GM21786 (cell line): Measurements from ENCODE around the gene PLCG2.
"Not testable (repeated sequence)": the region's sequence is repeated elsewhere in the genome, so short reads cannot be mapped to it uniquely, and the experiment has no call there.

Experiments used
- ATAC-seq: cut with Tn5 transposase; IDR thresholded peaks from one replicate; pipeline ENCODE4 v1.9.1; 2021; ENCODE audit not compliant: unreplicated experiment

PLCG2 gene

GRCh38 chr16:81934711-81935110 is 155.6 kb downstream of the PLCG2 start:
- ATAC-seq: not testable (repeated sequence)

- ATAC-seq: no peak
Measured at GRCh38 chr16:81936209-81937000, 157.3 kb downstream of the PLCG2 start.

DNA sequence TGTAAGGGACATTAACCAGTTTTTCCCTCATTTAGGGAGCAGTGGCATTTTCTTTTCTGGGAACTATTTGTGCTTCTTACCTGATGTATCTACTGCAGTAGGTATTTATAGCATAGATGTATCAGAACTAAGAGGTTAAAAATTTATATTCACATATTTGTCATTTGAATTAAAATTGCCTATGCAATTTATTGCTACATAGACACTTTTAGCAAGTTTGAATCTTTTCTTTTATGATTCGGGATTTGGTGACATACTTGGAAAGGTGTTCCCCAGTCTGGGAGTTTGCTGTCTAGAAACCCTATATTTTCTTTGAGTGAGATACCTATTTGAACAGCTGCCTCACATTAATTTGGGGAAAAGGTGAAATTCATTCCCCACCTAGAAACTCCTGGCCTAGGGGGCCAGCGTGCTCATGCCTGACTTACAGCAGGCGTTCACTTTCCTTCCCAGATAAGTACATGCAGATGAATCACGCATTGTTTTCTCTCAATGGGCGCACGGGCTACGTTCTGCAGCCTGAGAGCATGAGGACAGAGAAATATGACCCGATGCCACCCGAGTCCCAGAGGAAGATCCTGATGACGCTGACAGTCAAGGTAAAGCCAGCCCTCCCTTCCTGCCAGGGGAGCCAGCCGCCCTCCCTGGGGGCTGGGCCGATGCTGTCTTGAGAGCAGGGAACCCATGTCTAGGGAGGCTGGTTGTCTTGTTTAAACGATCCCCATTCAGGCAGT is 158.4 kb downstream of the PLCG2 start:
- no peak for ATAC-seq

DNA sequence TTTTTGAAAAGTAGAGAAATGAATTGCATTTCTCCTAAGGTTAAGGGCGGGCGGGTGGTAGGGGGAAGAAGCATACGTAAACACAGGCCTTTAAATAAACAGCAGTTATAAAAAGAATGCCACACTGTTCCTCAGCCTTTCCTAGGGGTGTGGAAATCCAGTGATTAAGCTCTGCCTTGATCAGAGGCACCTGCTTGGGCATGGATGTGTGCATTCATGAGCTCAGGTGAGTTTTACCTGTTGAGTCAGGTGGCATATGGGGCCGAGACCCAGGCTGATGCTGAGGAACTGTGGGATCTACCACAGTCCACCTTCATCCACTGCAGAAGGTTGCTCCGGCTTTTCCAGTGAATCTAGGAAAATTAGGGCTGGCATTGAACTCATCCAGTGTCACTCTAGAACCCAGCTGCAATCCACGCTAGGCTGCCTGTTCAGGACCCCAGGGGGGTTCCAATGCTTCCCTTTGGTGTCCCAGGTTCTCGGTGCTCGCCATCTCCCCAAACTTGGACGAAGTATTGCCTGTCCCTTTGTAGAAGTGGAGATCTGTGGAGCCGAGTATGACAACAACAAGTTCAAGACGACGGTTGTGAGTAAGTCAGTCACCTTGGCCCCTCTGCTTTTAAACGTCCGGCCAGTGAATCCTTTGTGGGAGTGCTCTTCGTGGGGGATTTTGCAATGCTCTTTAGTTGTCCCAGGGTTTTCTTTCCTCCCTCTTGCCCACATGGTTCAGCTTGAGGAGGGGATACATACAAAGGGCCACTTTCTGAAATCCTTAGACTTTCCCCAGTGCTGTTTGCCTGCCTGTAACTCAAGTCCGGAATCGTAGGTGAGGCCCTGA is 159.5 kb downstream of the PLCG2 start:
- ATAC-seq: no peak

- no peak for ATAC-seq
Measured at GRCh38 chr16:81939164-81940056, 160.3 kb downstream of the PLCG2 start.

GRCh38 chr16:81940781-81941560 is 161.9 kb downstream of the PLCG2 start:
- ATAC-seq: no peak

GRCh38 chr16:81942007-81942601 is 163.0 kb downstream of the PLCG2 start:
- ATAC-seq: no peak

- ATAC-seq: no peak
Measured at GRCh38 chr16:81945665-81946064, 166.6 kb downstream of the PLCG2 start.

DNA sequence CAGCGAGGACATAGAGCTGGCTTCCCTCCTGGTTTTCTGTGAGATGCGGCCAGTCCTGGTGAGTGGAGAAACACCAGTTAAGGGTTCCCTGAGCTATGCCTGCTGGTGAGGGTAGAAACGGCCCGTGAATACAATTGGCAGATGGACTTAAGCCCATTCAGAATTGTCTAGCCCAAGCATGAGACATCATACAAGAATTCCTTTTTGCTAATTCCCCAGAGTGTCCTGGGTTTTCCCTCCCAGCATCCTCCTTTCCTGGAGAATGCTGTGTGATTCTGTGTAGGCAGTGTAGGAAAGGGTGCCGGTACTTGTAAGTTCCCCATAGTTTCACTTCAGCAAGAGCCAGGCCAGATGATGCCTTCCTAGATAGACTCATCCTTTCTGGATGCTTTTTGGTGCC is 167.1 kb downstream of the PLCG2 start:
- no peak for ATAC-seq

- no peak for ATAC-seq
Measured at GRCh38 chr16:81951564-81951963, 172.5 kb downstream of the PLCG2 start.

GRCh38 chr16:81956213-81956948 is 177.3 kb downstream of the PLCG2 start:
- no peak for ATAC-seq

DNA sequence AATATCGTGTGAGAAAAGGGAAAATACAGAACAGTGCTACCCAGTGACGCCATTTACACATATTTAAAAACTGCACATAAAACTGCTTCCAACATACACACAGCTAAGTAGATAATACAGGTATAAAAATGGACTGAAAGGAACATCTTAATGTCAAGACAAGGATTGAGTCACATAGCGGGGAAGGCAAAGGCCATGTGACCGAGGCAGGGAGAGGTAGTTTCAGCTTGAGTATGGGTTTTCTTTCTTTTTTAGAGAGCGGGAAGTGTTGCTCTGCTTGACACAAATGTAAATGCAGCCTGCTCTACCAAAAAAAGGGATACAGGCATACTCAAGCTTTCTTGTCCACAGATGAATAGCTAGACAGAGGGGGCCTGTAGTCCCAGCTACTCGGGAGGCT is 185.7 kb downstream of the PLCG2 start:
- ATAC-seq: no peak

- ATAC-seq: no peak
Measured at GRCh38 chr16:81967358-81967757, 188.3 kb downstream of the PLCG2 start.

GRCh38 chr16:81971853-81972252 is 192.8 kb downstream of the PLCG2 start:
- no peak for ATAC-seq

DNA sequence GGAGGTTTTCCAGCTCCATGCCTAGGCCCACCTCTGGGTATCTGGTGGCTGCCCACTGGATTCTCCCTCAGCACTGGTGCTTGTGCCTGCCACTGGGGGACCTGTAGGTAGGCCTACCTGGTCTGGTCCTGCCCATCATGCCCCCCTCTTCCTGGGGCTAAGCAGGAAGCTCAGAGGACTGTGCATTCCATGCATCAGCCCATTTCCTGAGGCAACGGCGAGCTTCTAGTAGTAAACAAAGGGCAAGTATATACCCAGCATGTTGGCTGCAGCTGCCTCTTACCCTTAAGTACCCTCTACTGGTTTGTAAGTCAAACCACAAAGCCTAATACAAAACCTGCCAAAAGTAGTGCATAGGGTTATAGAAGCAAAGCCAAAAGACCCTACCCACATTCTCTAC is 194.6 kb downstream of the PLCG2 start:
- no peak for ATAC-seq

GRCh38 chr16:81975637-81976036 is 196.5 kb downstream of the PLCG2 start:
- no peak for ATAC-seq

- not testable (repeated sequence) for ATAC-seq
Measured at GRCh38 chr16:81977335-81977942, 198.3 kb downstream of the PLCG2 start.

GRCh38 chr16:81987121-81987520 is 208.0 kb downstream of the PLCG2 start:
- no peak for ATAC-seq
